Body of pancreas (tissue), 4 donors: ENCODE measurements around the gene KCND2.

Experiments used
- POLR2A ChIP-seq, 3 donors: fragments of 450-650 bp; IDR thresholded peaks; one replicate each; pipeline ENCODE4 v1.6.1; 2016; ENCODE audit warnings: antibody characterized with exemption in 3 of 3, mild to moderate bottlenecking in 2 of 3
- TF ChIP-seq, protein P1 (sequence below), 7 experiments: fragments of 450-650 bp in 4 of 7; fragments of 200-600 bp in 3 of 7; sonication (generic) in 3 of 7; IDR thresholded peaks; one replicate each; pipeline ENCODE4 v1.5.1; 2016 to 2019; ENCODE audit warnings: antibody characterized with exemption in 7 of 7

- TF ChIP-seq, protein P1, sequence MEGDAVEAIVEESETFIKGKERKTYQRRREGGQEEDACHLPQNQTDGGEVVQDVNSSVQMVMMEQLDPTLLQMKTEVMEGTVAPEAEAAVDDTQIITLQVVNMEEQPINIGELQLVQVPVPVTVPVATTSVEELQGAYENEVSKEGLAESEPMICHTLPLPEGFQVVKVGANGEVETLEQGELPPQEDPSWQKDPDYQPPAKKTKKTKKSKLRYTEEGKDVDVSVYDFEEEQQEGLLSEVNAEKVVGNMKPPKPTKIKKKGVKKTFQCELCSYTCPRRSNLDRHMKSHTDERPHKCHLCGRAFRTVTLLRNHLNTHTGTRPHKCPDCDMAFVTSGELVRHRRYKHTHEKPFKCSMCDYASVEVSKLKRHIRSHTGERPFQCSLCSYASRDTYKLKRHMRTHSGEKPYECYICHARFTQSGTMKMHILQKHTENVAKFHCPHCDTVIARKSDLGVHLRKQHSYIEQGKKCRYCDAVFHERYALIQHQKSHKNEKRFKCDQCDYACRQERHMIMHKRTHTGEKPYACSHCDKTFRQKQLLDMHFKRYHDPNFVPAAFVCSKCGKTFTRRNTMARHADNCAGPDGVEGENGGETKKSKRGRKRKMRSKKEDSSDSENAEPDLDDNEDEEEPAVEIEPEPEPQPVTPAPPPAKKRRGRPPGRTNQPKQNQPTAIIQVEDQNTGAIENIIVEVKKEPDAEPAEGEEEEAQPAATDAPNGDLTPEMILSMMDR (IDR thresholded peaks at IDR 0.05): no peak
- no peak for TF ChIP-seq POLR2A (IDR thresholded peaks at IDR 0.05)
Measured at GRCh38 chr7:120472892-120473291, 199.9 kb downstream of the KCND2 start.
